ENCODE measurements around the gene GCLM.
"Not testable (repeated sequence)": the region's sequence is repeated elsewhere in the genome, so short reads cannot be mapped to it uniquely, and the experiment has no call there.

Gene GCLM

GRCh38 chr1:93909146-93910050 is at the start of gene GCLM:
GCLM (minus strand) TSS chr1:93909430; CDS start chr1:93909163, 267 bp downstream.
- FAIRE-seq: no peak

GRCh38 chr1:93958726-93959100 is 49.5 kb upstream of the GCLM start:
- FAIRE-seq: no peak

- FAIRE-seq: no peak
Measured at GRCh38 chr1:93958032-93958725, 48.9 kb upstream of the GCLM start.

GRCh38 chr1:93955765-93956164 is 46.5 kb upstream of the GCLM start:
- FAIRE-seq: no peak

GRCh38 chr1:93947002-93947686 is 37.9 kb upstream of the GCLM start:
- FAIRE-seq: not testable (repeated sequence)

GRCh38 chr1:93938461-93939145 is 29.4 kb upstream of the GCLM start:
- FAIRE-seq: no peak

- no peak for FAIRE-seq
Measured at GRCh38 chr1:93937997-93938396, 28.8 kb upstream of the GCLM start.

- no peak for FAIRE-seq
Measured at GRCh38 chr1:93925206-93925605, 16.0 kb upstream of the GCLM start.

- no peak for FAIRE-seq
Measured at GRCh38 chr1:93919780-93920179, 10.6 kb upstream of the GCLM start.

GRCh38 chr1:93917302-93917701 is 8.1 kb upstream of the GCLM start:
- no peak for FAIRE-seq

- not testable (repeated sequence) for FAIRE-seq
Measured at GRCh38 chr1:93910880-93911279, 1.6 kb upstream of the GCLM start.

- FAIRE-seq: no peak
Measured at GRCh38 chr1:93910305-93910704, 1.1 kb upstream of the GCLM start.

GRCh38 chr1:93908394-93909145 is 660 bp downstream of the GCLM start:
- FAIRE-seq: no peak

- FAIRE-seq: no peak
Measured at GRCh38 chr1:93907718-93908117, 1.5 kb downstream of the GCLM start.

- FAIRE-seq: no peak
Measured at GRCh38 chr1:93906480-93906879, 2.8 kb downstream of the GCLM start.

- no peak for FAIRE-seq
Measured at GRCh38 chr1:93905734-93906133, 3.5 kb downstream of the GCLM start.

- no peak for FAIRE-seq
Measured at GRCh38 chr1:93905051-93905450, 4.2 kb downstream of the GCLM start.

GRCh38 chr1:93904228-93904627 is 5.0 kb downstream of the GCLM start:
- no peak for FAIRE-seq

- no peak for FAIRE-seq
Measured at GRCh38 chr1:93900723-93901504, 8.3 kb downstream of the GCLM start.

- no peak for FAIRE-seq
Measured at GRCh38 chr1:93899543-93900207, 9.6 kb downstream of the GCLM start.

GRCh38 chr1:93888900-93889299 is 20.3 kb downstream of the GCLM start:
- no peak for FAIRE-seq

Measured in TTC549 (cell line).